Measurements from ENCODE around the gene FAM222A.

FAM222A gene

GRCh38 chr12:109710747-109711595 lies 2.7 kb upstream of the FAM222A start:
- no peak for DNase-seq (ENCODE audit: low spot score)

DNA sequence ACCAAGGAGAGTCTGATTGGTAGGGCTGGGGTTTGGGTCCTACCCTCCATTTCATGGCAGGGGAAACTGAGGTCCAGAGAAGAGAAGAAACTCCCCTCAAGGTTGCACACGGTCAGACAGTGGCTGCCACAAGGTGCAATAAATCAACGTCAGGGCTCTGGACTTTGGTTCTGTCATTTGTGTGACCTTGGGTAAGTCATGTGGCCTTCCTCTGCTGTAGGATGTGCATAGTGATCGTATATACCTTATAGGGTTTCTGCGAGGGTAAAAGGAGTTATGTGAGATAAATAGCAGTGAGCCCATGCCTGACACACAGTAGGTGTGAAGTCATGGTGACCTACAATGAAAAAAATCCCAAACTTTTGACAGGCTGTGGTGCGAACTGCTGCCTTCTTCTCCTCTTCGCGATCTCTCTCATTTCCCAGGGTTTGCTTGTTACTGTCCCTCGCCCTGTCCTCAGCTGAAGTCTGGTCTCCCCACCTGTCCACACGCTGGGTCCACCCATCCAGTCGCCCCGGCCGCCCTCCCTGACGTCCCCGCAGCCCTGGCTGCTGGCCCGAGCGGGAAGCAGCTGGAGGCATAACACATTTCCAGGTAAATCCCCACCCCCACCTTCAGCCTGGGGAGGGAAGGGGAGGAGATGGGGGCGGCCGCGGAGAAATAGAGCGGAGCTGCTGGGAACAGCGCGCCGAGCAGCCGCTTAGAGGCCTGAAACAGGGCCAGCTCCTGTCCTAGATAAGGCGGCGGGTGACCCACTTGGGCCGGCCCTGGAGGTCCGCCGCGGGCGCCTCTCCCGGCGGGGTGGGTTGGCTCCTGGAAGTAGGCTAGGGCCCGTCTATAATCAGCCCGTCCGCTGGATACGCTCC lies 1.8 kb upstream of the FAM222A start:
- DNase-seq (ENCODE audit: low spot score) = no peak

GRCh38 chr12:109714141-109714912 lies 702 bp downstream of the FAM222A start:
- DNase-seq (ENCODE audit: low spot score) = peak; percentile 65

DNA sequence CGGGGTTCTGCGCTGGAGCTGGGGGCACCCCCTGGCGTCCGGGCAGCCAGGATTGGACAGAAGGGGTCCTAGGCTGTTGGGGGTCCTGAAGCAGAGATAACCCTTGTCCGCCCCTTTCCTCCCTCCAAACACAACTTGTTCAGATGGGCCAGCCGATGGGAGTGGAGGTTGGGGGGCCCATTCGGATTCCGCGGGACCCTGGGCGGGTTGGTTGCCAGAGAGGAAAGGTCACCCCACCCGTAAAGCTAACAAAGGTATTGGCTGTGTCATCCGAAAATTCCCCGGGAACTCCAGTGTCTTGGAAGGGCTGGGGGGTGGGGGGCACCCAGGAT lies 1.3 kb downstream of the FAM222A start:
- no peak for DNase-seq (ENCODE audit: low spot score)

DNA sequence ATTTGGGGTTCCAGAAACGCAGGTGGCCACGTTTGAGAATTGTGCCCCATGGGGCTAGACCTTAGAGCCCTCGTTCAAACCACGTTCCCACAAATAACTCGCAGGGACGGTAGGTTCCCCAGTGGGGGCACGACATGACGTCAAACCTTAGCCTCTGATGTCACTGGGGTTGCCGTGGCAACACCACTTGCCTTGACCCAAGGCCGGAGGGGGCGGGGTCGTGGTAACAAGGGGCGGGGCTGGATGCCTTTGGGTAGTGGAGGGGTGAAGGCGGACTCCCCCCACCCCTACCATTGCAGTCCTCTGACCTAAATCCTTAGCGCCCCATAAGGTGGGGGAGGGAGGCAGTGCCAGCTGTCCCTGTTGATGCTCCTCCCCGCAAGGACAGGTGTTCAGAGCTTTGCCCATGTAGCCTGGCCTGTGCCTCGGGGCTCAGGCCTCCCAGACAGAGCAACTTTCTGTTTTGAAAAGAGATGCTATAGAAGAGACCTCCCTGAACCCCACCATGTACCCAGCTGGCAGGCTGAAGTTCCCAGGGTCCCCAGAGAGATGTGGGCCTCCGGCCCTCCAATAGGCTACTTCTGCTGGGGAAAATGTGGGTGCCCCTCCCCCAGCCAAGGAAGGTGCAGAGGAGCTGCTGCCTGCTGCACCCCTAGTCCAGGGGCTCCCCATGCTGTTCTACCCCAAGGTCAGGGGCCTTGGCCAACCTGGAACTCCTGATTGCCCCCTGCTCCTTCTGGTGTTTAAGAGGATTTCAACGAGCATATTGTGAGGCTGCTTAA lies 1.9 kb downstream of the FAM222A start:
- DNase-seq (ENCODE audit: low spot score) = peak; percentile 38

GRCh38 chr12:109716092-109716479 lies 2.5 kb downstream of the FAM222A start:
- DNase-seq (ENCODE audit: low spot score) = no peak

DNA sequence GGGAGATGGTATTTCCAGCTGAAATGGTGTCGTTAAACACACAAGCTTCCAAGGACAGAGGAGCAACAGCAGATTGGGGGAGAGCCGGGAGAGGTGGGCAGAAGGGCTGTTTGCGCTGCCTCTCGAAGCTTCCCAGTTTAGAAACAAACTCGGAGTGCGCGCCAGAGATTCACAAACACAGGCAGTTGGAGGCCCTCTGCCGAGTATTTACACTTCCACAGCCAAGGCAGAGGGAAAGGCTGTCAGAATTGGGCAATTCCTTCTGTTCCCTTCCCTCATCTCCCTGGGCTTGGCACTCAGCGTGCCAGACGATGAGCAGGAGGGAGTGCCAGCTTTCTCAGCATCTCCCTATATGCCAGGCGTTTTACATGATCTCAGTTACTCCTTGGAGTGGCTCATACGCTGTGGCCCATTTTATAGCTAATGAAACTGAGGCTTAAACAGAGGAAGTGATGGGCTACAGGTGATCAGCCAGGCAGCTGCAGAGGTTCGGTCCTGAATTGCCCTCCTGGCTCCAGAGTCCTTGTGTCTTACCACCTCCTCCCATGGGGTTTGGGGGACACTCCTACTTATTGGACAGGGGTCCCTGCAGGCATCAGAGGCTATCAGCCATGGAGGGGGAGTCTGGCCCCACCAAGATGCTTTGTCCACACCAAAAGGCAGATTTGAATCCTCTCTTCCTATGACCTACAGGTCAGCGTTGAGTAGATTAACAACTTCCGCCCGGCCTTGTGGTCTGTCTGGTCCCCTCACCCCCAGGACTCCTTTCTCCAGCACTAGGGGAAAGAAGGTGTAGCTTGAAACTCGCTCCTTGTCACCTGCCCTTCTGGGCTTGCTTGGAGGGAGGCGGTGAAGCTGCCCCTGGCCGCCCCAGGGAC lies 3.1 kb downstream of the FAM222A start:
- no peak for DNase-seq (ENCODE audit: low spot score)

GRCh38 chr12:109717390-109718357 lies 4.0 kb downstream of the FAM222A start:
- no peak for DNase-seq (ENCODE audit: low spot score)

DNA sequence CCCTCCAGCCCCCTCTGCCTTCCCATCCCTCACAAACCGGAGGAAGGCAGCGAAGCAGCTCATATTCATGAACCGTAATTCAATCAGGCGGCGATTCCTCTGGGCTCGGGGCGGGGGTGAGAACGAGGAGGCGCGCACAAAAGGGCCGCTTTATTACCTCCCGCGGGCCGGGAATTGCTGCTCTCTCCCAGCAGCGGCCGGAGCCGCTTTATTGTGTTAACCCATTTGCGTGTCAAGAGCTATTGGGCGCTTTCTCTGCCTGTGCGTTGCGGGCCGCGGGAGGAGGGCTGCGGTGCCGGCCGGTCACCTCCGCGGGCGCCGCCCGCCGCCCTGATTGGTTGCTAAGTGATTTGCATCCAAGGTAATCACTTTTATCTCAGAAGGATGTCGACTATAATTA lies 4.8 kb downstream of the FAM222A start:
- no peak for DNase-seq (ENCODE audit: low spot score)

DNA sequence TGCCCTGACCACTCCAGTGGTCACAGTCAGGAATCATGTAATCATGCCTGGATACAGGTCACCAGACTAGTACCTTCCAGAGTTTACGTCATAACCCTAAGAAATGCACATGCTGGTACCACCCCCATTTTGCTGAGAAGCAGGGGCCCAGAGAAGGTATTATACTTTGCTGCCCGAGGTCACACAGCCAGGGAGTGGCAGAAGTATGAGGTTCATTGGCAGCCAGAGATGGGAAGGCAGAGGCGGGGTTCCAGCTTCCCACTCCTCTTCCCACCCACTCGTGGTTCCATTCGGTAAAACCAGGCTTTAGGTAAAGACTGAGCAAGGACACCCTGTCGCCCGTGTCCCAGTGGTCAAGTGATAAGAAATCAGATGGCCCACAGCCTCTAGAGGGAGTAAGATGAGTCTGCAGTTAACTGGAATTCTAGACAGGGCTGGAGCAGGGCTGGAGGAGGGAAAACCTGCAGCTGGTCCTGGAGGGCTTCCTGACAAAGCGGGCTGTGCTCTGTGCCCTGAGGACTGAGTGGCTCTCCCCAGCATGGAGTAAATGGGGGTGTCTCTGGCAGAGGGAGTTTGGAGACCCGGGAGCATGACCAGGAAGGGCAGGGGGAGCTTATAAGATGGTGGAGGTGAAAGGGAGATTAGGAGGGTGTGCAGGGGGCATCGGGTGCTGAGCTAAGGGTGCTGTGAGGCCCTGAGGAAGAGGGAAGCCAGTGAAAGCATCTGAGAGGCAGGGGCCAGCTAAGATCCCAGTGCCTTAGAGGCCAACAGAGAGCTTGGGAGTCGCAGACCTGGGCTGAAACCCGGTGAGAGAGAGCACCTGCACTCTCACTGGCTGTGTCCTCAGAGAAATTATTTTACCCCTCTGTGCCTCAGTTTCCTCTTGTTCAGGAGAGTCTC lies 5.7 kb downstream of the FAM222A start:
- DNase-seq (ENCODE audit: low spot score) = no peak

- DNase-seq (ENCODE audit: low spot score) = no peak
These were observed 6.7 kb downstream of the FAM222A start for GRCh38 chr12:109720152-109720856.

DNA sequence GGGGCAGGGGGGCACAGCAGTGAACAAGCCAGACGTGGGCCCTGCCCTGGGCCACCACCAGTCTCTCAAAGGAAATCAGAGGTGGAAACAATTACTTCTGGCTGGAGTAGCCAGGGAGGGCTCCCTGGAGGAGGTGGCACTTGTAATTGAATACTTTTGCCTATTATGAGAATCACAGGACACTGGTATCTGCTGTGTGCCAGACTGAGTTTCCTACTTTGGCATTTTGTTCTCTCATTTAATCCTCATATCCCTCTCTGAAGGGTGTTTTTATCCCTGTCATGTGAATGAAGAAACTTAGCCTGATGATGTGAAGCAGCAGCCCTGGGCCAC lies 7.2 kb downstream of the FAM222A start:
- DNase-seq (ENCODE audit: low spot score) = no peak

- no peak for DNase-seq (ENCODE audit: low spot score)
These were observed 7.7 kb downstream of the FAM222A start for GRCh38 chr12:109721276-109721675.

- DNase-seq (ENCODE audit: low spot score) = no peak
These were observed 8.5 kb downstream of the FAM222A start for GRCh38 chr12:109722022-109722720.

DNA sequence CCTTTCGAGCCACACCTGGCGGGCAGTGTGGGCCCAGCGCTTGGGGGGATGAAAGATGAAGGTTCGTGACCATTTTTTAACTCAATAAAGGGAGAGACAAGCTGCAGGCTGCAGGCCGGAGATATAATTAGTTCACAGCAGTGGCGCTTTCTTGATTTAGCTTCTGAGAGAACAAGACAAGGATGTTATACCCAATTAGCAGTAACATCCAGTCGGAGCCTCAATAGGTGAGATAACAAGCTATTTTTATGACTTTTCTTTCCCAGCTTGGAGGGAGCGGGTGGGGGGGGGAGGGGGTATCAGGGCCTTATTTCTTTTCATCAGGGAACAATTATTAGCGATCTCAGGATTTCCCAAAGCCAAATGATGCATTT lies 9.1 kb downstream of the FAM222A start:
- no peak for DNase-seq (ENCODE audit: low spot score)

GRCh38 chr12:109723311-109723881 lies 9.8 kb downstream of the FAM222A start:
- no peak for DNase-seq (ENCODE audit: low spot score)

GRCh38 chr12:109724321-109724892 lies 10.8 kb downstream of the FAM222A start:
- no peak for DNase-seq (ENCODE audit: low spot score)
